Measurements from ENCODE around the gene DRD4. TPM values are rescaled to one million over a fixed set of nuclear protein-coding genes. Genes with fewer than 3 reads are reported as not detected.
"Not testable (repeated sequence)": the region's sequence is repeated elsewhere in the genome, so short reads cannot be mapped to it uniquely, and the experiment has no call there.

Gene DRD4
- total and polyA plus RNA-seq, 2 donors (not counting 1 experiment from before 2014, with no cell fraction given) = not detected

DNA sequence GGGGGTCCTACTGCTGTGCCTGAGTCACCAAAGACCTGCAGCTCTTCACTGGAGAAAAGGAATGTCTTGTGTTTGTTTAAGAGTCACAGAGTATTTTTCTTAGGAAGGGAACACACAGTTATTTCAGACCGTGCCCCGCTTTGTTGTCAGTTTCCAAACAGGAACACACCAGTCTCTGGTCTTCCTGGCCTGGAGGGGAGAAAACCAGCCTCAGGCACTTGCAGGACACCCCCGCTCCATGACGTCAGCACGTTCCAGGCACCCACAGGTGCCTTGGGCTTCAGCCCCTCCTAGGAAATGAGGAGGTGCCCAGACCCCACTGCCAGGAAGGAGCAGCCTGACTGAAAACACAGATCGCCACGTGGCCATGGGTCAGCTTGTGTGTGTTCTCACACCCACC, 52.6 kb downstream of the DRD4 start:
- WGBS (ENCODE audit: insufficient coverage) = 87% methylated on average over 7 of the region's 7 CpGs
- peaks cover 14 to 15% of the 10 kb centered on the region in 2 donors for H3K4me1 ChIP-seq (ENCODE audit: control insufficient read depth in 2 of 2, insufficient read depth in 2 of 2, low read length in 2 of 2)

DNA sequence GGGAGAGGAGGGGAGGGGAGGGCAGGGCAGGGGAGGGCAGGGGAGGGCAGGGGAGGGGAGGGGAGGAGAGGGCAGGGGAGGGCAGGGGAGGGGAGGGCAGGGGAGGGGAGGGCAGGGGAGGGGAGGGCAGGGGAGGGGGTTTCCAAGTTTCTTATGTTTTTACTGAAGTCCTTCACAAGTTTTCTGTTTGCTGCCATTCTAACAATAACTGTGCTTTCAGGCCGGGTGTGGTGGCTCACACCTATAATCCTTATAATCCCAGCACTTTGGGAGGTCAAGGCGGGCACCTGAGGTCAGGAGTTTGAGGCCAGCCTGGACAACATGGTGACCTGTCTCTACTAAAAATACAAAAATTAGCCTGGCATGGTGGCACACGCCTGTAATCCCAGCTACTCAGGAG, 53.2 kb downstream of the DRD4 start:
- H3K4me3 Mint-ChIP-seq; ATAC-seq (ENCODE audit: low read depth); intact Hi-C loops (cut with micrococcal nuclease); H3K9me3 Mint-ChIP-seq (ENCODE audit: insufficient read depth); H3K4me3 ChIP-seq (ENCODE audit: control extremely low read depth in 1 of 5, extremely low read depth in 1 of 5, insufficient read depth in 1 of 5, low read depth in 2 of 5, low read length in 4 of 5); H3K9me3 ChIP-seq (ENCODE audit: control extremely low read depth in 1 of 3, control insufficient read depth in 2 of 3, insufficient read depth in 1 of 3, low read length in 2 of 3); H3K27me3 ChIP-seq (replicated peaks in 1 of 4; ENCODE audit: control extremely low read depth in 1 of 4, control insufficient read depth in 3 of 4, insufficient read depth in 4 of 4, low read length in 3 of 4); DNase-seq; CTCF ChIA-PET; POLR2A ChIA-PET; H3K4me2 ChIP-seq (replicated peaks; ENCODE audit: low read depth, low read length, poor library complexity, severe bottlenecking); H3K27me3 Mint-ChIP-seq; H3K9ac ChIP-seq (ENCODE audit: low read length); H2AFZ ChIP-seq (ENCODE audit: insufficient read depth, low read depth, low read length, poor library complexity, severe bottlenecking); H3K27ac ChIP-seq (ENCODE audit: low read length in 2 of 2); H3K27ac Mint-ChIP-seq: not testable (repeated sequence)
- Histone ChIP-seq H3K4me1 (ENCODE audit: control insufficient read depth in 2 of 2, insufficient read depth in 2 of 2, low read length in 2 of 2) (peaks cover 14 to 15% of the 10 kb centered on the region in 2 donors), H3K36me3 (replicated peaks in 1 of 2; ENCODE audit: control extremely low read depth in 1 of 2, control insufficient read depth in 1 of 2, extremely low read depth in 1 of 2, insufficient read depth in 2 of 2, low read length in 1 of 2) (peaks cover 0 to 32% of the 10 kb centered on the region in 2 experiments), H3K79me2 (ENCODE audit: control insufficient read depth, insufficient read depth, low read length) (peaks cover 46% of the 10 kb centered on the region), H4K20me1 (ENCODE audit: control insufficient read depth, insufficient read depth, low read length, poor library complexity, severe bottlenecking) (peaks cover 40% of the 10 kb centered on the region)
- H3K4me1 Mint-ChIP-seq = peaks cover 23% of the 10 kb centered on the region
- 90% methylated on average over 3 of the region's 3 CpGs for WGBS (ENCODE audit: insufficient coverage)

More for the DNA sequence above, 52.6 kb downstream of the DRD4 start:
- POLR2A ChIA-PET = interaction anchor here (0.7 kb wide), 2 partner anchors 16 to 18 kb away, joined by 4 to 8 read pairs; no protein-coding TSS in a partner anchor
- Mint-ChIP-seq H3K9me3 (ENCODE audit: insufficient read depth) (no peaks in the 10 kb centered on the region), H3K4me3 (no peak overlapping the region), H3K4me1 (peaks cover 23% of the 10 kb centered on the region), H3K27me3 (no peaks in the 10 kb centered on the region), H3K27ac (no peak overlapping the region)
- peaks cover 40% of the 10 kb centered on the region for H4K20me1 ChIP-seq (ENCODE audit: control insufficient read depth, insufficient read depth, low read length, poor library complexity, severe bottlenecking)
- TF ChIP-seq EZH2 (IDR thresholded peaks at IDR 0.05; ENCODE audit: borderline replicate concordance, insufficient read depth, low read depth, low read length, poor library complexity, severe bottlenecking) = no peak
- no peak overlapping the region for H3K4me2 ChIP-seq (replicated peaks; ENCODE audit: low read depth, low read length, poor library complexity, severe bottlenecking)
- no peak overlapping the region for H2AFZ ChIP-seq (ENCODE audit: insufficient read depth, low read depth, low read length, poor library complexity, severe bottlenecking)
- intact Hi-C loops (cut with micrococcal nuclease) = no loop called here
- no peaks in the 10 kb centered on the region for H3K9me3 ChIP-seq (ENCODE audit: control extremely low read depth in 1 of 3, control insufficient read depth in 2 of 3, insufficient read depth in 1 of 3, low read length in 2 of 3)
- ATAC-seq (ENCODE audit: low read depth) = no peak
- H3K36me3 ChIP-seq (replicated peaks in 1 of 2; ENCODE audit: control extremely low read depth in 1 of 2, control insufficient read depth in 1 of 2, extremely low read depth in 1 of 2, insufficient read depth in 2 of 2, low read length in 1 of 2) = peaks cover 0 to 36% of the 10 kb centered on the region in 2 experiments
- peaks cover 46% of the 10 kb centered on the region for H3K79me2 ChIP-seq (ENCODE audit: control insufficient read depth, insufficient read depth, low read length)
- no peak for DNase-seq
- no peaks in the 10 kb centered on the region for H3K27me3 ChIP-seq (replicated peaks in 1 of 4; ENCODE audit: control extremely low read depth in 1 of 4, control insufficient read depth in 3 of 4, insufficient read depth in 4 of 4, low read length in 3 of 4)
- no peak overlapping the region for H3K4me3 ChIP-seq (ENCODE audit: control extremely low read depth in 1 of 5, extremely low read depth in 1 of 5, insufficient read depth in 1 of 5, low read depth in 2 of 5, low read length in 4 of 5)
- CTCF ChIA-PET = no interaction called here
- no peak overlapping the region for H3K27ac ChIP-seq (ENCODE audit: low read length in 2 of 2)
- H3K9ac ChIP-seq (ENCODE audit: low read length) = no peak overlapping the region

Other genes starting within 250 kb of the DRD4 start
- gene PKP3, start 243.1 kb upstream of the DRD4 start, total RNA-seq = 0.39 TPM in 1 of 2 replicates, not detected in the other
- gene PKP3, start 243.1 kb upstream of the DRD4 start, polyA plus RNA-seq = 0.16 and 0.78 TPM in 2 replicates
- 66.6 and 73.8 TPM in 2 replicates for gene SIGIRR, start 222.3 kb upstream of the DRD4 start, total RNA-seq
- gene SIGIRR, start 222.3 kb upstream of the DRD4 start, polyA plus RNA-seq = 92.1 and 145 TPM in 2 replicates
- gene ANO9, start 195.3 kb upstream of the DRD4 start, total RNA-seq = 62.0 and 63.9 TPM in 2 replicates
- 94.1 and 107 TPM in 2 replicates for gene ANO9, start 195.3 kb upstream of the DRD4 start, polyA plus RNA-seq
- 29.0 and 35.5 TPM in 2 replicates for gene PTDSS2, start 187.0 kb upstream of the DRD4 start, total RNA-seq
- gene PTDSS2, start 187.0 kb upstream of the DRD4 start, polyA plus RNA-seq = 15.4 and 22.1 TPM in 2 replicates
- 76.2 and 81.0 TPM in 2 replicates for gene RNH1, start 130.0 kb upstream of the DRD4 start, total RNA-seq
- gene RNH1, start 130.0 kb upstream of the DRD4 start, polyA plus RNA-seq = 156 and 159 TPM in 2 replicates
- 63.5 and 66.2 TPM in 2 replicates for gene HRAS, start 101.7 kb upstream of the DRD4 start, total RNA-seq
- 86.0 and 110 TPM in 2 replicates for gene HRAS, start 101.7 kb upstream of the DRD4 start, polyA plus RNA-seq
- gene LRRC56, start 99.7 kb upstream of the DRD4 start, total RNA-seq = 15.8 and 16.6 TPM in 2 replicates
- 6.6 and 11.8 TPM in 2 replicates for gene LRRC56, start 99.7 kb upstream of the DRD4 start, polyA plus RNA-seq
- gene LMNTD2, start 76.5 kb upstream of the DRD4 start, total RNA-seq = 19.7 and 21.4 TPM in 2 replicates
- gene LMNTD2, start 76.5 kb upstream of the DRD4 start, polyA plus RNA-seq = 29.6 and 34.9 TPM in 2 replicates
- 24.7 and 29.8 TPM in 2 replicates for gene RASSF7, start 76.3 kb upstream of the DRD4 start, total RNA-seq
- 59.0 and 89.3 TPM in 2 replicates for gene RASSF7, start 76.3 kb upstream of the DRD4 start, polyA plus RNA-seq
- gene PHRF1, start 60.8 kb upstream of the DRD4 start, total RNA-seq = 57.9 and 63.5 TPM in 2 replicates
- 21.2 and 22.3 TPM in 2 replicates for gene PHRF1, start 60.8 kb upstream of the DRD4 start, polyA plus RNA-seq
- gene IRF7, start 21.3 kb upstream of the DRD4 start, total RNA-seq = 136 and 147 TPM in 2 replicates
- 170 and 184 TPM in 2 replicates for gene IRF7, start 21.3 kb upstream of the DRD4 start, polyA plus RNA-seq
- gene CDHR5, start 12.3 kb upstream of the DRD4 start, total RNA-seq = not detected in 2 replicates
- gene CDHR5, start 12.3 kb upstream of the DRD4 start, polyA plus RNA-seq = 0.04 and 0.09 TPM in 2 replicates
- gene SCT, start 10.1 kb upstream of the DRD4 start, total RNA-seq = not detected in 2 replicates
- not detected in 2 replicates for gene SCT, start 10.1 kb upstream of the DRD4 start, polyA plus RNA-seq
- 53.6 and 58.6 TPM in 2 replicates for gene DEAF1, start 58.0 kb downstream of the DRD4 start, total RNA-seq
- 31.8 and 32.7 TPM in 2 replicates for gene DEAF1, start 58.0 kb downstream of the DRD4 start, polyA plus RNA-seq
- 77.8 and 84.1 TPM in 2 replicates for gene TMEM80, start 58.5 kb downstream of the DRD4 start, total RNA-seq
- gene TMEM80, start 58.5 kb downstream of the DRD4 start, polyA plus RNA-seq = 56.9 and 72.5 TPM in 2 replicates
- 12.7 and 13.9 TPM in 2 replicates for gene EPS8L2, start 69.0 kb downstream of the DRD4 start, total RNA-seq
- 11.9 and 22.7 TPM in 2 replicates for gene EPS8L2, start 69.0 kb downstream of the DRD4 start, polyA plus RNA-seq
- gene TALDO1, start 110.2 kb downstream of the DRD4 start, total RNA-seq = 105 and 116 TPM in 2 replicates
- 71.0 and 82.4 TPM in 2 replicates for gene TALDO1, start 110.2 kb downstream of the DRD4 start, polyA plus RNA-seq
- gene GATD1, start 140.2 kb downstream of the DRD4 start, total RNA-seq = 70.0 and 80.0 TPM in 2 replicates
- gene GATD1, start 140.2 kb downstream of the DRD4 start, polyA plus RNA-seq = 37.4 and 62.4 TPM in 2 replicates
- gene CEND1, start 152.8 kb downstream of the DRD4 start, total RNA-seq = 0.39 and 0.49 TPM in 2 replicates
- gene CEND1, start 152.8 kb downstream of the DRD4 start, polyA plus RNA-seq = 0.13 and 0.20 TPM in 2 replicates
- 25.7 and 28.2 TPM in 2 replicates for gene SLC25A22, start 161.0 kb downstream of the DRD4 start, total RNA-seq
- gene SLC25A22, start 161.0 kb downstream of the DRD4 start, polyA plus RNA-seq = 45.7 and 50.9 TPM in 2 replicates
- 32.5 and 39.2 TPM in 2 replicates for gene PIDD1, start 168.0 kb downstream of the DRD4 start, total RNA-seq
- gene PIDD1, start 168.0 kb downstream of the DRD4 start, polyA plus RNA-seq = 58.4 and 59.2 TPM in 2 replicates
- 3,814 and 3,947 TPM in 2 replicates for gene RPLP2, start 172.7 kb downstream of the DRD4 start, total RNA-seq
- gene RPLP2, start 172.7 kb downstream of the DRD4 start, polyA plus RNA-seq = 525 and 3,297 TPM in 2 replicates
- 182 and 208 TPM in 2 replicates for gene PNPLA2, start 181.6 kb downstream of the DRD4 start, total RNA-seq
- gene PNPLA2, start 181.6 kb downstream of the DRD4 start, polyA plus RNA-seq = 276 and 313 TPM in 2 replicates
- 9.7 and 13.5 TPM in 2 replicates for gene CRACR2B, start 190.7 kb downstream of the DRD4 start, total RNA-seq
- gene CRACR2B, start 190.7 kb downstream of the DRD4 start, polyA plus RNA-seq = 13.6 and 67.7 TPM in 2 replicates
- gene CD151, start 195.7 kb downstream of the DRD4 start, total RNA-seq = 24.3 and 25.5 TPM in 2 replicates
- gene CD151, start 195.7 kb downstream of the DRD4 start, polyA plus RNA-seq = 24.4 and 27.8 TPM in 2 replicates
- 39.0 and 44.4 TPM in 2 replicates for gene POLR2L, start 205.3 kb downstream of the DRD4 start, total RNA-seq
- 39.1 and 80.8 TPM in 2 replicates for gene POLR2L, start 205.3 kb downstream of the DRD4 start, polyA plus RNA-seq
- 2.2 and 2.9 TPM in 2 replicates for gene TSPAN4, start 205.6 kb downstream of the DRD4 start, total RNA-seq
- 5.3 and 7.4 TPM in 2 replicates for gene TSPAN4, start 205.6 kb downstream of the DRD4 start, polyA plus RNA-seq

All from B cell (primary cell).